GM10847 (cell line): ENCODE measurements around the gene RRAS2.

Experiments
- POLR2A ChIP-seq: IDR thresholded peaks from 2 replicates; pipeline ENCODE4 v1.6.1; 2011; ENCODE audit not compliant: insufficient read length; ENCODE audit errors: extremely low read depth

Gene RRAS2

DNA sequence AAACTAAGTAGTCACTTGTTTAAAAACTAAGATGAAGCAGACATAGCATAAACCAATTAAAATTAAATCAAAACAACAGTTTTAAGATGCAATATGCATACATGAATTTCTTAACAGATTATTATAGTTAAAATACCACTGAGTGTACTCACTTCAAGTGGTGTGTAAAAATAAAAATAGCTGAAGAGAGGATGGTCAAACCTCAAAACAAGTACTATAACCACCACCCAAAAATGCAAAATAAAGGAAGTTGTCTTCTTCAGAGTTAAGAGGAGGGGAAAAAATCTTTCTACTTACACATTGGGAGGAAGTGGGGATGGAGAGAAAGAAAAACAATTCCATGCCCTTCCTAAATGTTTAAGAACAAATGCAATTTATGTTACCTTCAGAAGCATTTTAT, 31.9 kb downstream of the RRAS2 start:
- no peak for TF ChIP-seq POLR2A

- no peak for TF ChIP-seq POLR2A
Observed at GRCh38 chr11:14323118-14323676, 35.8 kb downstream of the RRAS2 start.

- no peak for TF ChIP-seq POLR2A
Observed at GRCh38 chr11:14322510-14322909, 36.5 kb downstream of the RRAS2 start.

GRCh38 chr11:14320020-14320419, 39.0 kb downstream of the RRAS2 start:
- TF ChIP-seq POLR2A = no peak

DNA sequence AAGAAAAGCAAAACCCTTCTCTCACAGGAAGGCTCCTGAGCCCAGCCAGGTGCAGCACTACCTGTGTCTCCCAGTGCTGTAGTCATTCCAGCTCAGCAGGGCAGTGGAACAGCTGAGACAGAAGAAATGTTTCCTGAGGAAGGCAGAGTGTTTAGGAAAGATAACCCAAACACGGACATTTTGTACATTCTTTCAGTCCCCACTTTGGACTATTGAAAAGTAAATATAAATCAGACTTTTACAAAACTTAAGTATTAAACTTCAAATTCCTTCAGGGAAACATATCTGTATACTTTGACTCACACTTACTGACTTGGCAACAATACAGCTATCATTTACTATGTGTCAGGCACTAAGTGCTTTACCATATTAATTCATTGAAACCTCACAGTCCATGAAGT, 40.4 kb downstream of the RRAS2 start:
- TF ChIP-seq POLR2A = no peak

GRCh38 chr11:14317659-14318325, 41.2 kb downstream of the RRAS2 start:
- no peak for TF ChIP-seq POLR2A

DNA sequence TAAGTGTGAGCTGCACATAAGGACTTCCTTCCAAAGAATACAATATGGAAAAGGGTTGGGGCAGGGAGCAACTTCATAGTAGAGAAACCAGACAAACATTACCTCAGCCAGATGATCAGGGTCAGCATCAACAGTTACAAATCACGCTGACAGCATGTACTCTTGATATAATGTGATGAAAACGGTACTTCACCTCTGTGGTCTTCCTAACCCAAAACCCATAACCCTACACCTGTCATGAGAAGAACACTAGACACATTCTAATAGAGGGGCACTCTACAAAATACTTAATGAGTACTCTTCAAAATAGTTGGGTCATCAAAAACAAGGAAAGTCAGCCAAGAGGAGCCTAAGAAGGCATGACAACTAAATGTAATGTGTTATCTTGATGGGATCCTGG, 43.9 kb downstream of the RRAS2 start:
- TF ChIP-seq POLR2A = no peak

DNA sequence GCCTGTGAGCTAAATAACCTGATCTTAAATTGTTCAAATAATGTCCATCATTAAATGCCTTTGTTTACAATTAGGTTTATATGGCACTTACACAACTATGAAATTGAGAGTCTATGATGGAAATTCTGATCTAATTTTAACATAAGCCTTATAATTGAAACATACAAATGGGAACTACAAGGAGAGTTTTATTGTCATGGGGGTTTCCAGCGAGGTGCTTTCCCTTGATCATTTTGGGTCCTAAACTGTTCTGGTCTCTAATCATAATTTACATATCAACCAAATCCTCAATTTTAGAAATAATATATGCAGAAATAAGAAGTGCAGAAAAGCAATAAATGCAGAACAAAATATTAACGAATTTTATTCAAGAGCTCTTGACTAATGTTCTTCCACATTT, 44.9 kb downstream of the RRAS2 start:
- TF ChIP-seq POLR2A = no peak

GRCh38 chr11:14312736-14313438, 46.1 kb downstream of the RRAS2 start:
- no peak for TF ChIP-seq POLR2A

GRCh38 chr11:14310679-14311078, 48.3 kb downstream of the RRAS2 start:
- TF ChIP-seq POLR2A = no peak

- no peak for TF ChIP-seq POLR2A
Observed at GRCh38 chr11:14309425-14310192, 49.4 kb downstream of the RRAS2 start.

DNA sequence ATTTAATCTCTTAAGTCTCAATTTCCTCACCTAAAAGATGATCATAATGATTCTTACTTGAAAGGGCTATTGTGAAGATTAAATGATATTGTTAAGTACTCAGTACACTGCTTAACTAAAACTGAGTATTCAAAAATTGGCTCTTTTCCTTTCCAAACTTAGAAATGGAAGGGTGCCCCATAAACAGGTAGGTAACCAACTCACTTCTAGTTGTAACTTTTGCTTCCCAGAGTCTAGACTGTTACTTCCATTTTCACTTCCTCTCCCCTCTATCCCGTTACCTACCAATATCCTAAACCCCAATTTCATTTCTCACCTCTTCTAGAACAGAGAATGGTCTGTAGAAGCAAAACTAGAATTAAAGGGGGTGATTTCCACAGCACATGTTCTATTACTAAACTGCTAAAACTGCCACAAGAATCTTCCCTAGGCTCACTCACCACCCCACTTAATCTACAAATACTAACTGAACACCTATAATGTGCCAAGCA, 50.0 kb downstream of the RRAS2 start:
- no peak for TF ChIP-seq POLR2A

- TF ChIP-seq POLR2A = no peak
Observed at GRCh38 chr11:14308114-14308896, 50.7 kb downstream of the RRAS2 start.

DNA sequence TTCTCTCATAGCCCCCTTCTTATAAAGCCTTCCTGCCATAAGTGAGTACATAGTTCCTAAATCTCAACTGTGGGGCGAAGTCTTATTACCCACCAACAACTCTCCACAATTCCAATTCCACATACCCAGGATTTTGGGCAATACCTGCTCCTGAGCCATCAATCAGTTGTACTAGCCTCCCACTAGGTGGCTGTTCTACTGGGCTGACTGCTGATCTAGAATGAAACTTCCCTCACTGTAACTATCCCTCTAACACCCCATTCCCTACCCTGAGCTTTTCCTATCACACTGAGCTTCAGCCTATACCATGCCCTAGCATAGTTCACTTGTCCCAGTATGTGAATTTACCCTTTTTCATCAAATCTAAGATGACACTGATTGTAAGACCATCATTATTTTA, 52.5 kb downstream of the RRAS2 start:
- no peak for TF ChIP-seq POLR2A

GRCh38 chr11:14305649-14306048, 53.3 kb downstream of the RRAS2 start:
- no peak for TF ChIP-seq POLR2A
